Loucy (cell line): ENCODE measurements around the gene PMVK.

Experiments used
- H2AFZ ChIP-seq: fragments of 200-600 bp; sonication (generic); 2 replicates; pipeline ENCODE4 v1.6.0; 2016; ENCODE audit warnings: antibody characterized with exemption, mild to moderate bottlenecking, low read length, moderate library complexity
- H3F3A ChIP-seq: fragments of 200-600 bp; 2 replicates; pipeline ENCODE4 v1.6.0; 2016; ENCODE audit warnings: antibody characterized with exemption, low read depth, mild to moderate bottlenecking
- H3K27me3 ChIP-seq: fragments of 200-600 bp; sonication (generic); 2 replicates; pipeline ENCODE4 v1.6.1; 2014; ENCODE audit warnings: low read length, mild to moderate bottlenecking; ENCODE audit not compliant: insufficient read depth, poor library complexity, severe bottlenecking
- H3K36me3 ChIP-seq: fragments of 200-600 bp; sonication (generic); 2 replicates; pipeline ENCODE4 v1.6.1; 2016; ENCODE audit warnings: low read length; ENCODE audit not compliant: insufficient read depth
- H3K4me1 ChIP-seq: fragments of 200-600 bp; sonication (generic); 2 replicates; pipeline ENCODE4 v1.5.1; 2014; ENCODE audit warnings: low read length, mild to moderate bottlenecking; ENCODE audit not compliant: insufficient read depth, poor library complexity, severe bottlenecking
- H3K4me2 ChIP-seq: fragments of 200-600 bp; sonication (generic); 2 replicates; pipeline ENCODE4 v1.6.0; 2014; ENCODE audit warnings: antibody characterized with exemption, low read length, low read depth, mild to moderate bottlenecking; ENCODE audit not compliant: poor library complexity, severe bottlenecking
- H3K4me3 ChIP-seq: fragments of 200-600 bp; sonication (generic); 2 replicates; pipeline ENCODE4 v1.5.1; 2014; ENCODE audit warnings: low read length, mild to moderate bottlenecking, mixed read lengths; ENCODE audit not compliant: poor library complexity, severe bottlenecking
- H3K79me2 ChIP-seq: fragments of 200-600 bp; sonication (generic); 2 replicates; pipeline ENCODE4 v1.6.1; 2014; ENCODE audit warnings: low read length; ENCODE audit not compliant: insufficient read depth
- H3K9ac ChIP-seq: fragments of 200-600 bp; sonication (generic); 2 replicates; pipeline ENCODE4 v1.6.0; 2014; ENCODE audit warnings: mild to moderate bottlenecking, low read depth, low read length, moderate library complexity; ENCODE audit not compliant: poor library complexity, severe bottlenecking
- H3K9me2 ChIP-seq: fragments of 200-600 bp; sonication (generic); replicated peaks from 2 replicates; pipeline ENCODE4 v1.6.1; 2016; ENCODE audit warnings: low read depth, low read length, mixed read lengths
- H3K9me3 ChIP-seq: fragments of 200-600 bp; sonication (generic); 2 replicates; pipeline ENCODE4 v1.6.1; 2014; ENCODE audit warnings: mild to moderate bottlenecking, antibody characterized with exemption, low read length, low read depth; ENCODE audit not compliant: insufficient read depth
- H4K20me1 ChIP-seq: fragments of 200-600 bp; sonication (generic); 2 replicates; pipeline ENCODE4 v1.6.0; 2014; ENCODE audit warnings: antibody characterized with exemption, low read length, mild to moderate bottlenecking; ENCODE audit not compliant: insufficient read depth, poor library complexity, severe bottlenecking
- CTCF ChIP-seq: fragments of 200-600 bp; sonication (generic); conservative IDR thresholded peaks from 2 replicates; pipeline ENCODE4 v1.5.1; 2014; ENCODE audit warnings: mild to moderate bottlenecking, antibody characterized with exemption, low read length
- EZH2phosphoT487 ChIP-seq: fragments of 200-600 bp; IDR thresholded peaks from 2 replicates; pipeline ENCODE4 v1.6.1; 2018; ENCODE audit warnings: antibody characterized with exemption, mild to moderate bottlenecking, moderate library complexity, borderline replicate concordance

PMVK gene

GRCh38 chr1:154881820-154882535, 54.5 kb downstream of the PMVK start:
- Histone ChIP-seq H3K27me3 (no peaks in the 10 kb centered on the region), H3K4me2 (no peak overlapping the region), H3K4me3 (no peak overlapping the region), H4K20me1 (no peaks in the 10 kb centered on the region), H3K9me2 (no peaks in the 10 kb centered on the region), H3K9me3 (no peaks in the 10 kb centered on the region), H3K9ac (no peak overlapping the region), H3F3A (no peaks in the 10 kb centered on the region), H3K79me2 (no peaks in the 10 kb centered on the region), H3K4me1 (peaks cover 11% of the 10 kb centered on the region), H2AFZ (no peak overlapping the region), H3K36me3 (no peaks in the 10 kb centered on the region)
- TF ChIP-seq CTCF (no peak), EZH2phosphoT487 (no peak)

- Histone ChIP-seq H3K9me3 (no peaks in the 10 kb centered on the region), H2AFZ (no peak overlapping the region), H3K27me3 (no peaks in the 10 kb centered on the region), H3K4me2 (no peak overlapping the region), H3F3A (no peaks in the 10 kb centered on the region), H3K4me1 (no peaks in the 10 kb centered on the region), H3K9ac (no peak overlapping the region), H3K9me2 (no peaks in the 10 kb centered on the region), H3K4me3 (no peak overlapping the region), H4K20me1 (no peaks in the 10 kb centered on the region), H3K36me3 (no peaks in the 10 kb centered on the region), H3K79me2 (no peaks in the 10 kb centered on the region)
- TF ChIP-seq CTCF (no peak), EZH2phosphoT487 (no peak)
Observed at GRCh38 chr1:154880671-154881070, 55.8 kb downstream of the PMVK start.

GRCh38 chr1:154879038-154879421, 57.5 kb downstream of the PMVK start:
- no peaks in the 10 kb centered on the region for H3K4me1 ChIP-seq
- no peaks in the 10 kb centered on the region for H3K36me3 ChIP-seq
- no peak for TF ChIP-seq EZH2phosphoT487
- no peak for TF ChIP-seq CTCF
- H3K9me3 ChIP-seq: no peaks in the 10 kb centered on the region
- no peaks in the 10 kb centered on the region for H4K20me1 ChIP-seq
- no peak overlapping the region for H3K9ac ChIP-seq
- no peak overlapping the region for H3K4me3 ChIP-seq
- H3F3A ChIP-seq: no peaks in the 10 kb centered on the region
- peak overlapping the region; percentile 58; the same call in 1 of the 2 replicates for H2AFZ ChIP-seq
- H3K27me3 ChIP-seq: no peaks in the 10 kb centered on the region
- H3K9me2 ChIP-seq: no peaks in the 10 kb centered on the region
- H3K79me2 ChIP-seq: no peaks in the 10 kb centered on the region
- no peak overlapping the region for H3K4me2 ChIP-seq
